DOHH2 (cell line): ENCODE measurements around the gene HNRNPR.

Source experiments
- CTCF ChIP-seq: fragments of 200-600 bp; sonication (generic); IDR thresholded peaks from one replicate; pipeline ENCODE4 v1.5.1; 2014; ENCODE audit warnings: antibody characterized with exemption, mild to moderate bottlenecking, low read depth, low read length; ENCODE audit not compliant: poor library complexity, severe bottlenecking
- EZH2phosphoT487 ChIP-seq: fragments of 200-600 bp; sonication (generic); IDR thresholded peaks from 2 replicates; pipeline ENCODE4 v1.6.1; 2017; ENCODE audit warnings: borderline replicate concordance, mild to moderate bottlenecking, antibody characterized with exemption, low read length, moderate library complexity, mixed read lengths

GRCh38 chr1:23383577-23384311 lies 39.7 kb upstream of the HNRNPR start:
- no peak for TF ChIP-seq EZH2phosphoT487
- TF ChIP-seq CTCF = no peak
